ENCODE data around the gene OR4C11. TPM values are rescaled to one million over a fixed set of nuclear protein-coding genes. Genes with fewer than 3 reads are reported as not detected.

Gene OR4C11, protein sequence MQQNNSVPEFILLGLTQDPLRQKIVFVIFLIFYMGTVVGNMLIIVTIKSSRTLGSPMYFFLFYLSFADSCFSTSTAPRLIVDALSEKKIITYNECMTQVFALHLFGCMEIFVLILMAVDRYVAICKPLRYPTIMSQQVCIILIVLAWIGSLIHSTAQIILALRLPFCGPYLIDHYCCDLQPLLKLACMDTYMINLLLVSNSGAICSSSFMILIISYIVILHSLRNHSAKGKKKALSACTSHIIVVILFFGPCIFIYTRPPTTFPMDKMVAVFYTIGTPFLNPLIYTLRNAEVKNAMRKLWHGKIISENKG
- not detected in 2 replicates for total RNA-seq (ENCODE audit: low replicate concordance)

DNA sequence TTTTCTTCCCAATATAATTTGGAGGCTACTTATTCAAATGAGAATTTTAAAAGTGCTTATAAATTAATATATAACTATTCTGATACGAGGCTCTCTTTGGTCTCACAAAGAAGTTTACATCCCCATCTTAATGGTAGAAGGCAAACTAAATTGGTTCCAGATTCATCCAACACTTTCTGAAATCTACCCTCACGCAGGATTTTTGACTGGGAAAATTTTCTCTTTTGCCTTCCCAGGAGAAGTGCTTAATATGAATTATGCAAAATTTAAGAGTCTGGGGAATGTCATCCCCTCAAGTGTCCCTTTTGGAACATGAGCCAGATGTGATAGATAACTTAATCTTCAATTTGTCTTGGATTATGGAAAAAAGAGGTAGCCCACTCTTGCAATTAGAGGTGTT lies at the start of gene OR4C11:
Gene OR4C11, minus strand, starts transcription at position 101 of the 400 bp plus-strand sequence. CDS start 3,272 bp downstream, outside the sequence.
- no peak within 1 kb of the TSS for H3K4me3 ChIP-seq (ENCODE audit: low read depth, low read length)
- TF ChIP-seq, protein P1, sequence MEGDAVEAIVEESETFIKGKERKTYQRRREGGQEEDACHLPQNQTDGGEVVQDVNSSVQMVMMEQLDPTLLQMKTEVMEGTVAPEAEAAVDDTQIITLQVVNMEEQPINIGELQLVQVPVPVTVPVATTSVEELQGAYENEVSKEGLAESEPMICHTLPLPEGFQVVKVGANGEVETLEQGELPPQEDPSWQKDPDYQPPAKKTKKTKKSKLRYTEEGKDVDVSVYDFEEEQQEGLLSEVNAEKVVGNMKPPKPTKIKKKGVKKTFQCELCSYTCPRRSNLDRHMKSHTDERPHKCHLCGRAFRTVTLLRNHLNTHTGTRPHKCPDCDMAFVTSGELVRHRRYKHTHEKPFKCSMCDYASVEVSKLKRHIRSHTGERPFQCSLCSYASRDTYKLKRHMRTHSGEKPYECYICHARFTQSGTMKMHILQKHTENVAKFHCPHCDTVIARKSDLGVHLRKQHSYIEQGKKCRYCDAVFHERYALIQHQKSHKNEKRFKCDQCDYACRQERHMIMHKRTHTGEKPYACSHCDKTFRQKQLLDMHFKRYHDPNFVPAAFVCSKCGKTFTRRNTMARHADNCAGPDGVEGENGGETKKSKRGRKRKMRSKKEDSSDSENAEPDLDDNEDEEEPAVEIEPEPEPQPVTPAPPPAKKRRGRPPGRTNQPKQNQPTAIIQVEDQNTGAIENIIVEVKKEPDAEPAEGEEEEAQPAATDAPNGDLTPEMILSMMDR (IDR thresholded peaks at IDR 0.05; ENCODE audit: insufficient read depth, low read length), result no peak
- no peak for DNase-seq (ENCODE audit: low read depth)

DNA sequence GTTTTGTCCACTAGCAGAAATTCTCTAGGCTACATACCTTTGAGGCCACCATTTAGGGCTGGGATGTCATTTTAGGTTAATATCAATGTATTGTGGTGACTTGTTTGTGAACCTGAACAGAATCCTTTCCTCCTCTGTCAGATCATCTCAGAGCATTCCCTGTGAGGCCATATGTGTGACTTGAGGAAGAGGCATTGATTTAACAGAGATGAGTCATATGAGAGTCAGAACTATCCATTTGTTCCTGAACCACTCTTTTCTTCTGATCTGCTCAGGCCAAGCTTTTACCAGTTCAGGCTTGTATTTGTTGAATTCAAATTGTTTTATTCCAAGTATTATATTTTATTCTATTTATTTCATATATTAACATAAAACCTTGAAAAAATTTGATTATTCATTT lies 47.7 kb upstream of the OR4C11 start:
- H3K4me3 ChIP-seq (ENCODE audit: low read depth, low read length), result no peak overlapping the region
- TF ChIP-seq, protein P1 (IDR thresholded peaks at IDR 0.05; ENCODE audit: insufficient read depth, low read length), result no peak
- no peak for DNase-seq (ENCODE audit: low read depth)

DNA sequence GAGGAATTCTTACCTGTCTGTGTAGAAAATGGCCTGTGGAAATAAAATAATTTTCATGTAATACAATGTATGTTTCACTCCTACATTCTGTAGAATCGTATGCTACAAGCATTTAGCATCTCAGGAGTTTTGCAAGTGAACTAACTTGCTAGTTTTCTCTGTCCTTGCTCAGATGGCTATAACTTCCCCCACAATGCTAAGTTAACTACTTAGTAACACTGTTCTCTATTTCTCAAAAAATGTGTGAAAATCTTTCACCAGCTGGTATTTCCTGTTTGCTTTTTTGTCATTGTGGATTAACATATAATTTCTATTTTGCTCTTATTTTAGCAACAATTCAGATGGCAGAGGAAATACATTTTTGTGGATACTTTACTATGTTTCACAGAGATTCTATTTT lies 45.1 kb upstream of the OR4C11 start:
- no peak for DNase-seq (ENCODE audit: low read depth)
- TF ChIP-seq, protein P1 (IDR thresholded peaks at IDR 0.05; ENCODE audit: insufficient read depth, low read length), result no peak
- no peak overlapping the region for H3K4me3 ChIP-seq (ENCODE audit: low read depth, low read length)

DNA sequence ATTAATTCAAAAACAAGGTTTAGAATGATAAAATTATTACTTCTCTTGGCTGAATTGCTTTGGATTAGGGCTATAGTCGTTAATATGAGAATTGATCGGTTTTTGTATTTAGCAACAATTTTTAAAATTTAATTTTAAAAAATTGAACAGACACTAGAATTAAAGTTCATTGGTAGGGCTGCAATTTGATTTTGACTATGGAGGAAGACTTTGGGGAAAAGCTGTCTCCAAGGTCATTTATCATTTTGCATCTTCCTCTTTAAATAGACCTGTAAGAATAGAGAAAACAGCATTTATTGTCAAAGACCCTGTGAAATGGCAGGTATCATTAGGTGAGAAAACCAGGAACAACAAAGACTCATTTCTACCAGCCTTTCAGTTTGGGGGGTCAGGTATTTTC lies 40.6 kb upstream of the OR4C11 start, which contains the start of gene OR4S2:
Gene OR4S2, plus strand, starts transcription at position 301 of the 400 bp plus-strand sequence. CDS start 2,577 bp downstream, outside the sequence.
- DNase-seq (ENCODE audit: low read depth), result no peak
- H3K4me3 ChIP-seq (ENCODE audit: low read depth, low read length), result no peak within 1 kb of the TSS
- TF ChIP-seq, protein P1 (IDR thresholded peaks at IDR 0.05; ENCODE audit: insufficient read depth, low read length), result no peak

DNA sequence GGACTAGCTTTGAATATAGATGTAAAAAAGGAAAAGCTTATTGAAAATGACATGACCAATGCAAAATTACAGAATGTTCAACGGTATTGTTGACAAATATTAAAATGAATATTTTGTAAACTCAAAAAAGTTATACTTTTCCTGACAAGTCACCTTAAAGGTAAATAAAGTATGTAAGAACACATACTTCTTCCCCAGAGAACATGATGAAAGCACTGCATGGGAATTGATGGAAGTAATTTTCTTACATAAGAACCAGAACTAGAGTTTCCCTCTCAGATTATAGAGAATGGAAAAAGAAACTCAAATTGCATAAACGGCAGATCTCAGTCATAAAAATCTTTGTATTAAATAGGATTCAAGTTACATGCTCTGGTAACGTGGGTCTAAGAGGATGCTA lies 27.4 kb upstream of the OR4C11 start, which contains the start of gene OR4P4:
Gene OR4P4, plus strand, starts transcription at position 301 of the 400 bp plus-strand sequence.
- no peak within 1 kb of the TSS for H3K4me3 ChIP-seq (ENCODE audit: low read depth, low read length)
- no peak for DNase-seq (ENCODE audit: low read depth)
- TF ChIP-seq, protein P1 (IDR thresholded peaks at IDR 0.05; ENCODE audit: insufficient read depth, low read length), result no peak

DNA sequence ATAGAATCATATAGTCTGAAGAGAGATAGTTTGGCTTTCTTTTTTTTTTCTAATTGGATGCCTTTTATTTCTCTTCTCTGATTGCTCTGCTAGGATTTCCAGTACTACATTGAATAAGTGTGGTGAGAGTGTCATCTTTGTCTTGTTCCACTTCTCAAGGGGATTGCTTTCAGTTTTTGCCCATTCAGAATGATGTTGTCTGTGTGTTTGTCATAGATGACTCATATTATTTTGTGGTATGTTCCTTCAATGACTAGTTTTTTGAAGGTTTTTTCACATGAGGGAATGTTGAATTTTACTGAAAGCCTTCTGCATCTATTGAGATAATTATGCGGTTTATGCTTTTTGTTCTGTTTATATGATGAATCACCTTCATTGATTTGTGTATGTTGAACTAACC lies 17.1 kb upstream of the OR4C11 start:
- H3K4me3 ChIP-seq (ENCODE audit: low read depth, low read length), result no peak overlapping the region
- no peak for DNase-seq (ENCODE audit: low read depth)
- TF ChIP-seq, protein P1 (IDR thresholded peaks at IDR 0.05; ENCODE audit: insufficient read depth, low read length), result no peak
